K562 (cell line): Measurements from ENCODE around the gene WFIKKN2. TPM values are rescaled to one million over a fixed set of nuclear protein-coding genes. Genes with fewer than 3 reads are reported as not detected.

Source experiments
- ATAC-seq: fragments of 200-7000 bp; cut with Tn5 transposase; 3 replicates; pipeline ENCODE4 v1.9.1; 2020; ENCODE audit warnings: moderate library complexity
- BruUV-seq: library from RNA; stranded (reverse); fragments of 400-500 nt; replicated peaks from 2 replicates; lab custom pipeline; 2021; lab: Mats Ljungman, UMichigan
- CTCF ChIA-PET: fragments of 300-600 bp; formaldehyde crosslinking; extraction: SDS; loops from one replicate; lab custom pipeline; 2021; ENCODE audit warnings: low intra/inter-chr PET ratio; lab: Yijun Ruan, JAX
- POLR2A ChIA-PET: fragments of 300-600, 350-650 bp; sonication (Branson Sonifier 250); formaldehyde crosslinking; extraction: SDS; loops from one replicate; lab custom pipeline; 2021; ENCODE audit warnings: antibody characterized with exemption, inconsistent platforms; lab: Yijun Ruan, JAX
- DNase-seq, 4 experiments: peaks; one replicate each; pipeline versions ENCODE4 v3.0.0 to v3.0.0-alpha.2; 2011 to 2018; ENCODE audit warnings: low spot score in 3 of 4, mixed read lengths in 3 of 4; ENCODE audit errors: extremely low read depth in 1 of 4
- FAIRE-seq: peaks from 2 replicates; lab custom pipeline; 2011; peaks lifted over from hg19 to GRCh38; lab: Jason Lieb, UNC
- H2AFZ ChIP-seq: 2 replicates; pipeline ENCODE4 v1.6.0; 2011; ENCODE audit warnings: low read depth, low read length, control low read depth, inconsistent platforms
- H3K27ac ChIP-seq: fragments of 200-600 bp; 3 replicates; pipeline ENCODE4 v1.8.0; 2011; ENCODE audit warnings: low read depth, mild to moderate bottlenecking, control low read depth, inconsistent platforms, low read length, moderate library complexity, mixed read lengths; ENCODE audit errors: extremely low read depth
- H3K27me3 ChIP-seq, 2 experiments: fragments of 300-600 bp in 1 of 2; 2 replicates in 1 of 2; 3 replicates in 1 of 2; pipeline versions ENCODE4 v1.6.0 to v1.8.0; 2011; ENCODE audit warnings: inconsistent platforms in 2 of 2, low read length in 2 of 2, mild to moderate bottlenecking in 1 of 2, mixed read lengths in 1 of 2, moderate library complexity in 1 of 2; ENCODE audit not compliant: control insufficient read depth in 2 of 2, insufficient read depth in 2 of 2
- H3K36me3 ChIP-seq: fragments of 300-600 bp; 3 replicates; pipeline ENCODE4 v1.8.0; 2011; ENCODE audit warnings: mild to moderate bottlenecking, low read length, inconsistent platforms; ENCODE audit not compliant: control insufficient read depth, insufficient read depth
- H3K4me1 ChIP-seq, 2 experiments: fragments of 200-600 bp in 1 of 2; replicated peaks in 1 of 2; 2 replicates in 1 of 2; 3 replicates in 1 of 2; pipeline versions ENCODE4 v1.5.1 to v1.8.0; 2011; ENCODE audit warnings: inconsistent platforms in 2 of 2, low read length in 2 of 2, mild to moderate bottlenecking in 1 of 2, mixed read lengths in 1 of 2, moderate library complexity in 1 of 2; ENCODE audit not compliant: control insufficient read depth in 2 of 2, insufficient read depth in 2 of 2
- H3K4me2 ChIP-seq: 2 replicates; pipeline ENCODE4 v1.6.1; 2011; ENCODE audit warnings: low read length, control low read depth, inconsistent platforms, mixed read lengths; ENCODE audit not compliant: insufficient read depth
- H3K4me3 ChIP-seq: fragments of 200-600 bp; sonication (generic), shearing (Covaris generic); 2 replicates; pipeline ENCODE4 v1.5.1; 2016; ENCODE audit warnings: control low read depth, inconsistent platforms
- H3K79me2 ChIP-seq: fragments of 200-600 bp; 3 replicates; pipeline ENCODE4 v1.8.0; 2011; ENCODE audit warnings: low read length, inconsistent platforms; ENCODE audit not compliant: control insufficient read depth, insufficient read depth
- H3K9ac ChIP-seq, 2 experiments: 2 replicates each; pipeline versions ENCODE4 v1.6.0 to v1.6.1; 2011; ENCODE audit warnings: low read depth in 2 of 2, low read length in 2 of 2, control low read depth in 1 of 2, inconsistent platforms in 1 of 2, mild to moderate bottlenecking in 1 of 2, mixed read lengths in 1 of 2; ENCODE audit not compliant: insufficient read depth in 1 of 2
- H3K9me1 ChIP-seq: one replicate; pipeline ENCODE4 v1.6.0; 2011; ENCODE audit warnings: inconsistent platforms, mild to moderate bottlenecking, low read length, moderate library complexity; ENCODE audit not compliant: control insufficient read depth, insufficient read depth
- H3K9me3 ChIP-seq: replicated peaks from 2 replicates; pipeline ENCODE4 v1.5.1; 2011; ENCODE audit warnings: low read depth, low read length, inconsistent platforms; ENCODE audit not compliant: control insufficient read depth, insufficient read depth
- H4K20me1 ChIP-seq: replicated peaks from 2 replicates; pipeline ENCODE4 v1.6.1; 2011; ENCODE audit warnings: low read length, inconsistent platforms, mixed read lengths; ENCODE audit not compliant: control insufficient read depth, insufficient read depth
- ZBTB33 ChIP-seq: sonication (generic); formaldehyde crosslinking; IDR thresholded peaks from 2 replicates; pipeline ENCODE4 v1.8.1; 2023; ENCODE audit warnings: mild to moderate bottlenecking, missing genetic modification reagents
- WGBS: fragments of 100-300 bp; shearing (Covaris generic); methylation state at CpG from one replicate; pipeline ENCODE4 v1.1.6; 2016; ENCODE audit warnings: low coverage, mixed read lengths; ENCODE audit not compliant: insufficient coverage; ENCODE audit errors: missing lambda C conversion rate; 5-methylcytosine and 5-hydroxymethylcytosine counted together
- in situ Hi-C: fragments of 300-500 bp; cut with MboI; formaldehyde crosslinking; loops from 4 replicates; pipeline ENCODE4 v1.15.0; 2018; ENCODE audit warnings: inconsistent platforms, mixed read lengths
- intact Hi-C: fragments of 100-400 bp; cut with micrococcal nuclease; formaldehyde crosslinking; loops from 2 replicates; pipeline ENCODE4 v1.14.2; 2022
- polyA plus RNA-seq, 8 experiments: library from polyadenylated mRNA; depleted of rRNA in 4 of 8; stranded (reverse) in 5 of 8; unstranded in 3 of 8; fragments of >200 nt; fragmentation: Nextera tagmentation in 2 of 8; fragmentation: Illumina TruSeq in 1 of 8; extraction: Ambion mirVana in 2 of 8; extraction: Trizol in 1 of 8; gene quantifications; 2 replicates each; pipeline versions ENCODE4 v1.2.1 to v1.2.3, GENCODE V29; 2011 to 2014; ENCODE audit warnings: inconsistent platforms in 1 of 8, missing spikeins in 1 of 8
- total RNA-seq, 7 experiments: library from RNA; depleted of rRNA in 6 of 7; stranded (reverse); fragments of >200 nt in 6 of 7; fragmentation: Illumina TruSeq in 2 of 7; extraction: Trizol in 2 of 7; gene quantifications; 2 replicates each; pipeline versions ENCODE4 v1.2.1 to v1.2.3, GENCODE V29; 2011 to 2021; ENCODE audit warnings: low replicate concordance in 1 of 7
- TF ChIP-seq, protein P1 (sequence below): fragments of 250-450 bp; sonication (Bioruptor Pico); IDR thresholded peaks from 2 replicates; pipeline ENCODE4 v1.4.0; 2020

The WFIKKN2 gene
- total and polyA plus RNA-seq, 9 of the 15 experiments (the other 6 are each of a cell fraction or from before 2014, with no cell fraction given): 0.07 TPM; not detected in 8

DNA sequence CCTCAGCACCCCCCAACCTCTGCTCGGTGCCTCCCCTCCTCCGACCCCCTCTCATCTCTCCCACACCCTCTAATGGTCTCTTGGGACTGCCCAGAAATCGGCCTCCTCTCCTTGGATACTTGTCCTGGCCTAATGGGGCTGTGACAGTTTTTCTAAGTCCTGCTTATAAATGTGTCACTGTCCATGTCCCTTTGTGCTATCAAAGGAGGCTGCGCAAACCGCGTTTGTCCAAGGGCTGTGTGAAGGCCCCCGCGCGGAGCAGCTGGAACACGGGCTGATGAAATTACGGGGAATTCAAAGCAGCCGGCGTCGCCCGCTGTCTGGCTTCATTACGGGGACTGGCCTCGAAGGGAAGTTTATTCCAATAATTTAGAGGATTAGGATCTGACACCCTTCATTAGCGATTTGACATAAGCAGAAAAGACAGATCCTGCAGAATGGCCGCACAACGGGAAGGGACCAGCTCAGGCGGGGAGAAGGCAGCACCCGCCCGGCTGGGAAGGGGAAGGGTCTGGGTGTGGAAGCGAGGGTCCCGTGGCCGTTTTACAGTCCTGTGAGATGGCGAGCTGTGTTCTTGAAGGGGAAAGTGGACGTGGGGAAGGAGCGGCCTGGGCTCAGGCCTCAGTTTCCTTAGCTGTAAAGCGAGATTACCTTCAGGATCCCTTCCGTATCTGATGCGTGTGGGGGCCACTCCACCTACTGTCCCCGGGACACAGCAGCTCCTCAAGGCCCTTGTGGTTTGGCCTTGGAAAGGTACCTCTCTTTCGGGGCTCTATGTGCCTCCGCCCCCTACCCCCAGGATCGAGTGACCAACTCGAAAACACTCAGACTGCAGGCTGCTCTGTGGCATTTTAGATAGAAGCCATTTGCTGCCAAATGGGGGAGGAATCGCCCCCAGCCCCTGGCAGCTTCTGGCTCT, 1.6 kb upstream of the WFIKKN2 start:
- no peaks in the 10 kb centered on the region for H3K9me3 ChIP-seq
- H3K27me3 ChIP-seq: peaks cover 0 to 20% of the 10 kb centered on the region in 2 experiments; a peak in 3 of 5 replicates
- H3K79me2 ChIP-seq: no peaks in the 10 kb centered on the region
- TF ChIP-seq, protein P1, sequence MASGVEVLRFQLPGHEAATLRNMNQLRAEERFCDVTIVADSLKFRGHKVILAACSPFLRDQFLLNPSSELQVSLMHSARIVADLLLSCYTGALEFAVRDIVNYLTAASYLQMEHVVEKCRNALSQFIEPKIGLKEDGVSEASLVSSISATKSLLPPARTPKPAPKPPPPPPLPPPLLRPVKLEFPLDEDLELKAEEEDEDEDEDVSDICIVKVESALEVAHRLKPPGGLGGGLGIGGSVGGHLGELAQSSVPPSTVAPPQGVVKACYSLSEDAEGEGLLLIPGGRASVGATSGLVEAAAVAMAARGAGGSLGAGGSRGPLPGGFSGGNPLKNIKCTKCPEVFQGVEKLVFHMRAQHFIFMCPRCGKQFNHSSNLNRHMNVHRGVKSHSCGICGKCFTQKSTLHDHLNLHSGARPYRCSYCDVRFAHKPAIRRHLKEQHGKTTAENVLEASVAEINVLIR: no peak
- TF ChIP-seq ZBTB33 (CRISPR knock-in tag): peak; percentile 29; the same call in 1 of the 2 replicates
- CTCF ChIA-PET: no interaction called here
- no peak overlapping the region for H3K4me3 ChIP-seq
- WGBS: 64% methylated on average over 37 of the region's 38 CpGs
- H3K4me2 ChIP-seq: no peak overlapping the region
- H3K9ac ChIP-seq: no peak overlapping the region; a peak in 1 of 4 replicates
- DNase-seq (no peak), ATAC-seq (no peak), FAIRE-seq (no peak)
- in situ Hi-C loops (loop anchor here (5.0 kb wide), 1 partner anchor 286 kb away; the partner anchor contains the start of gene SPATA20), intact Hi-C loops (no loop called here)
- H4K20me1 ChIP-seq: no peaks in the 10 kb centered on the region; the same call in 1 of the 2 replicates
- no peak overlapping the region for H3K27ac ChIP-seq
- H2AFZ ChIP-seq: no peak overlapping the region
- no peaks in the 10 kb centered on the region for H3K9me1 ChIP-seq
- H3K4me1 ChIP-seq: peaks cover 18 to 54% of the 10 kb centered on the region in 2 experiments
- H3K36me3 ChIP-seq: no peaks in the 10 kb centered on the region
- BruUV-seq: no TSS peak
- POLR2A ChIA-PET: interaction anchor here (0.6 to 1.7 kb wide), 6 partner anchors 11 to 116 kb away, joined by 3 to 5 read pairs (median 4); partner anchors contain the start of gene TOB1
